ENCODE measurements around the gene ZMYND11.
"Not testable (repeated sequence)": the region's sequence is repeated elsewhere in the genome, so short reads cannot be mapped to it uniquely, and the experiment has no call there.

GRCh38 chr10:300580-300979 is 165.3 kb downstream of the ZMYND11 start:
- TF ChIP-seq, protein P1, sequence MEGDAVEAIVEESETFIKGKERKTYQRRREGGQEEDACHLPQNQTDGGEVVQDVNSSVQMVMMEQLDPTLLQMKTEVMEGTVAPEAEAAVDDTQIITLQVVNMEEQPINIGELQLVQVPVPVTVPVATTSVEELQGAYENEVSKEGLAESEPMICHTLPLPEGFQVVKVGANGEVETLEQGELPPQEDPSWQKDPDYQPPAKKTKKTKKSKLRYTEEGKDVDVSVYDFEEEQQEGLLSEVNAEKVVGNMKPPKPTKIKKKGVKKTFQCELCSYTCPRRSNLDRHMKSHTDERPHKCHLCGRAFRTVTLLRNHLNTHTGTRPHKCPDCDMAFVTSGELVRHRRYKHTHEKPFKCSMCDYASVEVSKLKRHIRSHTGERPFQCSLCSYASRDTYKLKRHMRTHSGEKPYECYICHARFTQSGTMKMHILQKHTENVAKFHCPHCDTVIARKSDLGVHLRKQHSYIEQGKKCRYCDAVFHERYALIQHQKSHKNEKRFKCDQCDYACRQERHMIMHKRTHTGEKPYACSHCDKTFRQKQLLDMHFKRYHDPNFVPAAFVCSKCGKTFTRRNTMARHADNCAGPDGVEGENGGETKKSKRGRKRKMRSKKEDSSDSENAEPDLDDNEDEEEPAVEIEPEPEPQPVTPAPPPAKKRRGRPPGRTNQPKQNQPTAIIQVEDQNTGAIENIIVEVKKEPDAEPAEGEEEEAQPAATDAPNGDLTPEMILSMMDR (IDR thresholded peaks at IDR 0.05): not testable (repeated sequence)
- TF ChIP-seq POLR2A (IDR thresholded peaks at IDR 0.05): not testable (repeated sequence)
